HEK293 (cell line): ENCODE results near the gene WDR18.

Experiments used
- CTCF ChIA-PET: fragments of 350-600 bp; formaldehyde crosslinking; extraction: SDS; loops from one replicate; lab custom pipeline; 2021; ENCODE audit warnings: antibody characterized with exemption; lab: Yijun Ruan, JAX
- POLR2A ChIA-PET: fragments of 300-600 bp; formaldehyde crosslinking; extraction: SDS; loops from one replicate; lab custom pipeline; 2020; ENCODE audit warnings: antibody characterized with exemption, inconsistent platforms; lab: Yijun Ruan, JAX
- H3K27ac ChIP-seq: fragments of 200-500 bp; sonication (Bioruptor generic); 2 replicates; pipeline ENCODE4 v1.5.1; 2014; ENCODE audit warnings: low read depth, low read length, control low read depth, inconsistent platforms; ENCODE audit errors: extremely low read depth
- H3K36me3 ChIP-seq, 2 experiments: fragments of 200-500 bp in 1 of 2; sonication (Bioruptor generic) in 1 of 2; 1 replicate in 1 of 2; 2 replicates in 1 of 2; pipeline ENCODE4 v1.5.1; 2014 to 2017; ENCODE audit warnings: inconsistent platforms in 2 of 2, low read length in 2 of 2; ENCODE audit not compliant: control insufficient read depth in 2 of 2, insufficient read depth in 1 of 2
- H3K4me1 ChIP-seq: fragments of 200-500 bp; sonication (Bioruptor generic); 2 replicates; pipeline ENCODE4 v1.5.1; 2014; ENCODE audit warnings: mild to moderate bottlenecking, low read length, inconsistent platforms; ENCODE audit not compliant: control insufficient read depth, insufficient read depth
- H3K4me3 ChIP-seq: 2 replicates; pipeline ENCODE4 v1.5.1; 2011; ENCODE audit warnings: low read depth, mild to moderate bottlenecking, control low read depth, low read length, moderate library complexity
- H3K9me3 ChIP-seq: fragments of 200-500 bp; sonication (Bioruptor generic); 2 replicates; pipeline ENCODE4 v1.5.1; 2014; ENCODE audit warnings: low read depth, low read length, inconsistent platforms; ENCODE audit not compliant: control insufficient read depth, insufficient read depth
- BCL11A ChIP-seq: fragments of 450-650 bp; formaldehyde crosslinking; IDR thresholded peaks from 2 replicates; pipeline ENCODE4 v1.5.1; 2016; ENCODE audit warnings: low read depth, missing biosample characterization, missing genetic modification characterization
- BCL11B ChIP-seq: fragments of 450-650 bp; formaldehyde crosslinking; IDR thresholded peaks from 2 replicates; pipeline ENCODE4 v1.5.1; 2016; ENCODE audit warnings: low read depth, missing biosample characterization, missing genetic modification characterization
- GLI2 ChIP-seq: fragments of 450-650 bp; formaldehyde crosslinking; IDR thresholded peaks from 2 replicates; pipeline ENCODE4; 2017; ENCODE audit warnings: missing biosample characterization, missing genetic modification characterization, low read depth, borderline replicate concordance
- GLIS1 ChIP-seq: fragments of 450-650 bp; formaldehyde crosslinking; IDR thresholded peaks from 2 replicates; pipeline ENCODE4 v1.5.1; 2016; ENCODE audit warnings: missing biosample characterization, missing genetic modification characterization
- GLIS2 ChIP-seq: fragments of 450-650 bp; formaldehyde crosslinking; IDR thresholded peaks from 2 replicates; pipeline ENCODE4 v1.5.1; 2016; ENCODE audit warnings: missing biosample characterization, missing genetic modification characterization
- HIC1 ChIP-seq: fragments of 450-650 bp; formaldehyde crosslinking; IDR thresholded peaks from 2 replicates; pipeline ENCODE4 v1.5.1; 2016; ENCODE audit warnings: missing biosample characterization, missing genetic modification characterization
- KLF1 ChIP-seq: fragments of 450-650 bp; formaldehyde crosslinking; IDR thresholded peaks from 2 replicates; pipeline ENCODE4 v1.5.1; 2016; ENCODE audit warnings: missing biosample characterization, missing genetic modification characterization
- KLF8 ChIP-seq: fragments of 450-650 bp; formaldehyde crosslinking; IDR thresholded peaks from 2 replicates; pipeline ENCODE4 v1.5.1; 2016; ENCODE audit warnings: missing biosample characterization, missing genetic modification characterization
- ZBTB26 ChIP-seq: fragments of 450-650 bp; formaldehyde crosslinking; optimal IDR thresholded peaks from 2 replicates; pipeline ENCODE3; 2016; ENCODE audit warnings: missing biosample characterization, mild to moderate bottlenecking, missing genetic modification characterization
- ZFP69B ChIP-seq: fragments of 450-650 bp; formaldehyde crosslinking; IDR thresholded peaks from 2 replicates; pipeline ENCODE4 v1.5.1; 2016; ENCODE audit warnings: missing biosample characterization, missing genetic modification characterization
- ZNF146 ChIP-seq: fragments of 450-650 bp; formaldehyde crosslinking; IDR thresholded peaks from 2 replicates; pipeline ENCODE4 v1.5.1; 2016; ENCODE audit warnings: missing biosample characterization, missing genetic modification characterization
- ZNF202 ChIP-seq: fragments of 450-650 bp; formaldehyde crosslinking; IDR thresholded peaks from 2 replicates; pipeline ENCODE4 v1.5.1; 2016; ENCODE audit warnings: missing biosample characterization, missing genetic modification characterization, borderline replicate concordance
- ZNF354C ChIP-seq: fragments of 450-650 bp; formaldehyde crosslinking; IDR thresholded peaks from 2 replicates; pipeline ENCODE4 v1.5.1; 2016; ENCODE audit warnings: missing biosample characterization, missing genetic modification characterization, low read depth, borderline replicate concordance
- ZNF37A ChIP-seq: fragments of 450-650 bp; IDR thresholded peaks from 2 replicates; pipeline ENCODE4 v1.5.1; 2018; ENCODE audit warnings: missing biosample characterization, missing genetic modification characterization
- ZNF580 ChIP-seq: fragments of 450-650 bp; formaldehyde crosslinking; IDR thresholded peaks from 2 replicates; pipeline ENCODE4 v1.5.1; 2016; ENCODE audit warnings: missing biosample characterization, missing genetic modification characterization
- ZNF600 ChIP-seq: fragments of 450-650 bp; formaldehyde crosslinking; IDR thresholded peaks from 2 replicates; pipeline ENCODE4 v1.5.1; 2016; ENCODE audit warnings: missing biosample characterization, missing genetic modification characterization
- ZNF768 ChIP-seq: fragments of 450-650 bp; formaldehyde crosslinking; IDR thresholded peaks from 2 replicates; pipeline ENCODE4 v1.5.1; 2018; ENCODE audit warnings: missing biosample characterization, mild to moderate bottlenecking, missing genetic modification characterization
- ZSCAN16 ChIP-seq: fragments of 450-650 bp; formaldehyde crosslinking; IDR thresholded peaks from 2 replicates; pipeline ENCODE4 v1.5.1; 2016; ENCODE audit warnings: missing biosample characterization, missing genetic modification characterization

WDR18 gene

GRCh38 chr19:1009981-1010538, 25.9 kb downstream of the WDR18 start:
- ChIA-PET POLR2A (interaction anchor here (1.6 kb wide), 1 partner anchor 29 kb away, joined by 4 read pairs; the partner anchor contains the start of gene ABCA7), CTCF (no interaction called here)

GRCh38 chr19:1010586-1011510, 26.7 kb downstream of the WDR18 start:
- Histone ChIP-seq H3K27ac (no peak overlapping the region), H3K4me1 (no peaks in the 10 kb centered on the region), H3K4me3 (no peak overlapping the region), H3K9me3 (no peaks in the 10 kb centered on the region), H3K36me3 (peaks cover 0 to 59% of the 10 kb centered on the region in 2 experiments; a peak in 1 of 3 replicates)
- CTCF ChIA-PET = no interaction called here
- POLR2A ChIA-PET = interaction anchor here (1.6 kb wide), 1 partner anchor 29 kb away, joined by 4 read pairs; the partner anchor contains the start of gene ABCA7
- TF ChIP-seq ZFP69B (peak; percentile 48; the same call in 1 of the 2 replicates), KLF1 (peak; percentile 88), KLF8 (tag by site-specific recombination) (peak; percentile 84), ZNF37A (tag by site-specific recombination) (no peak), HIC1 (tag by site-specific recombination) (peak; percentile 80), BCL11A (peak; percentile 76; the same call in 1 of the 2 replicates), GLI2 (tag by site-specific recombination) (no peak), ZNF354C (tag by site-specific recombination) (no peak)

More at GRCh38 chr19:1009981-1010538, 25.9 kb downstream of the WDR18 start:
- H3K4me1 ChIP-seq = no peaks in the 10 kb centered on the region
- peaks cover 0 to 51% of the 10 kb centered on the region in 2 experiments; a peak in 1 of 3 replicates for H3K36me3 ChIP-seq
- 0 out of 2 replicates have a peak, but pooled peaks have one; percentile 76 for TF ChIP-seq ZNF202 (tag by site-specific recombination)
- TF ChIP-seq GLIS1 (tag by site-specific recombination) = peak; percentile 81
- peak; percentile 72 for TF ChIP-seq GLIS2 (tag by site-specific recombination)
- TF ChIP-seq BCL11B (tag by site-specific recombination) = peak; percentile 76; the same call in 1 of the 2 replicates
- no peak for TF ChIP-seq ZBTB26 (tag by site-specific recombination)
- no peak for TF ChIP-seq ZNF146 (tag by site-specific recombination)
- TF ChIP-seq ZSCAN16 (tag by site-specific recombination) = no peak
- TF ChIP-seq ZNF768 (tag by site-specific recombination) = no peak
- TF ChIP-seq ZNF580 (tag by site-specific recombination) = no peak
- TF ChIP-seq BCL11A = 0 out of 2 replicates have a peak, but pooled peaks have one; percentile 32
- 0 out of 2 replicates have a peak, but pooled peaks have one; percentile 4 for TF ChIP-seq ZNF600
- H3K9me3 ChIP-seq = no peaks in the 10 kb centered on the region
- no peak overlapping the region for H3K27ac ChIP-seq
- H3K4me3 ChIP-seq = no peak overlapping the region
